Body of pancreas (tissue), 4 donors: Measurements from ENCODE around the gene LRRFIP1. TPM values are rescaled to one million over a fixed set of nuclear protein-coding genes. Genes with fewer than 3 reads are reported as not detected.

Source experiments
- ATAC-seq: fragments of 150-250 bp; one replicate; pipeline ENCODE4 v1.9.1; 2016
- DNase-seq, 4 donors: peaks; one replicate each; pipeline ENCODE4 v3.0.0-alpha.2; 2019
- H3K27ac ChIP-seq, 4 donors: fragments of 200-600 bp; sonication (generic); 1 replicate in 3 of 4; 2 replicates in 1 of 4; pipeline versions ENCODE4 v1.5.1 to v1.6.1; 2016 to 2019; ENCODE audit warnings: mild to moderate bottlenecking in 1 of 4, mixed read lengths in 1 of 4, moderate library complexity in 1 of 4
- H3K27me3 ChIP-seq, 2 donors: fragments of 200-600 bp; sonication (generic); one replicate each; pipeline ENCODE4 v1.6.0; 2016; ENCODE audit warnings: mild to moderate bottlenecking in 1 of 2
- H3K36me3 ChIP-seq, 2 donors: fragments of 200-600 bp; sonication (generic); replicated peaks in 1 of 2; 2 replicates each; pipeline ENCODE4 v1.5.1; 2016; ENCODE audit warnings: low read depth in 2 of 2; ENCODE audit not compliant: insufficient read depth in 1 of 2
- H3K4me1 ChIP-seq: fragments of 200-600 bp; sonication (generic); one replicate; pipeline ENCODE4 v1.6.0; 2016
- H3K4me3 ChIP-seq, 2 donors: fragments of 200-600 bp; sonication (generic); 1 replicate in 1 of 2; 2 replicates in 1 of 2; pipeline ENCODE4 v1.5.1; 2016 to 2019
- H3K9me3 ChIP-seq, 3 donors: fragments of 200-600 bp; sonication (generic); 1 replicate in 2 of 3; 2 replicates in 1 of 3; pipeline ENCODE4 v1.5.1; 2016
- POLR2A ChIP-seq, 3 donors: fragments of 450-650 bp; IDR thresholded peaks; one replicate each; pipeline ENCODE4 v1.6.1; 2016; ENCODE audit warnings: antibody characterized with exemption in 3 of 3, mild to moderate bottlenecking in 2 of 3
- WGBS, 2 donors: methylation state at CpG; one replicate each; pipeline ENCODE4 v1.1.5; 2017; 5-methylcytosine and 5-hydroxymethylcytosine counted together
- intact Hi-C: fragments of 100-400 bp; cut with DNase I; formaldehyde crosslinking; loops from one replicate; pipeline ENCODE4 v1.15.1; 2023
- total RNA-seq, 2 donors: library from RNA; depleted of rRNA; stranded (reverse); fragments of >200 nt; gene quantifications; one replicate each; pipeline ENCODE4 v1.1.0, GENCODE V29; 2016
- TF ChIP-seq, protein P1 (sequence below), 7 experiments: fragments of 450-650 bp in 4 of 7; fragments of 200-600 bp in 3 of 7; sonication (generic) in 3 of 7; IDR thresholded peaks; one replicate each; pipeline ENCODE4 v1.5.1; 2016 to 2019; ENCODE audit warnings: antibody characterized with exemption in 7 of 7

The LRRFIP1 gene
- total RNA-seq, 2 donors from 2014 or later = 49.8 to 57.1 TPM

DNA sequence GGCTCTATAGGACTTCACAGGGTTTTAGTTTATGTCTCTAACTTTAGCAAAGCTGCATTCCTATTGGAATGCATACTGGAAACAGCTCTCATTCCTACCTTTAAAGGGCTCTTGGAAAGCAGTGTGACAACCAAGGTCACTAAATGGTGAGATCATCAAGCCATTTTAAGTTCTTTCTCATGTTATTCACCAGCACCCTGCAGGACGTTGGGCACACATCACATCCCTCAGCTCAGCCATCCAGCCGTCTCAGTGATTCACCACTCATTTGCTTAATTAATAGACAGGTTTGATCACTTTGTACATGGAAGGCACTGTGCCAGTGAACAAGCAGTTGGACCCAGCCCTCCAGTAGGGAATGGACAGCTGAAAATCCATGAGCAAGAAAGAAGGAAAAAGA, 139.0 kb downstream of the LRRFIP1 start:
- intact Hi-C loops = no loop called here
- DNase-seq (no peak), ATAC-seq (peak; percentile 62)
- Histone ChIP-seq H3K9me3 (no peaks in the 10 kb centered on the region), H3K27ac (no peak overlapping the region), H3K27me3 (no peaks in the 10 kb centered on the region), H3K4me1 (no peaks in the 10 kb centered on the region), H3K36me3 (peaks cover 0 to 12% of the 10 kb centered on the region in 2 donors), H3K4me3 (no peak overlapping the region)
- no peak for TF ChIP-seq POLR2A (IDR thresholded peaks at IDR 0.05)
- TF ChIP-seq, protein P1, sequence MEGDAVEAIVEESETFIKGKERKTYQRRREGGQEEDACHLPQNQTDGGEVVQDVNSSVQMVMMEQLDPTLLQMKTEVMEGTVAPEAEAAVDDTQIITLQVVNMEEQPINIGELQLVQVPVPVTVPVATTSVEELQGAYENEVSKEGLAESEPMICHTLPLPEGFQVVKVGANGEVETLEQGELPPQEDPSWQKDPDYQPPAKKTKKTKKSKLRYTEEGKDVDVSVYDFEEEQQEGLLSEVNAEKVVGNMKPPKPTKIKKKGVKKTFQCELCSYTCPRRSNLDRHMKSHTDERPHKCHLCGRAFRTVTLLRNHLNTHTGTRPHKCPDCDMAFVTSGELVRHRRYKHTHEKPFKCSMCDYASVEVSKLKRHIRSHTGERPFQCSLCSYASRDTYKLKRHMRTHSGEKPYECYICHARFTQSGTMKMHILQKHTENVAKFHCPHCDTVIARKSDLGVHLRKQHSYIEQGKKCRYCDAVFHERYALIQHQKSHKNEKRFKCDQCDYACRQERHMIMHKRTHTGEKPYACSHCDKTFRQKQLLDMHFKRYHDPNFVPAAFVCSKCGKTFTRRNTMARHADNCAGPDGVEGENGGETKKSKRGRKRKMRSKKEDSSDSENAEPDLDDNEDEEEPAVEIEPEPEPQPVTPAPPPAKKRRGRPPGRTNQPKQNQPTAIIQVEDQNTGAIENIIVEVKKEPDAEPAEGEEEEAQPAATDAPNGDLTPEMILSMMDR (IDR thresholded peaks at IDR 0.05) = no peak
- WGBS, 2 donors = 40 to 47% methylated on average over 2 of the region's 2 CpGs

DNA sequence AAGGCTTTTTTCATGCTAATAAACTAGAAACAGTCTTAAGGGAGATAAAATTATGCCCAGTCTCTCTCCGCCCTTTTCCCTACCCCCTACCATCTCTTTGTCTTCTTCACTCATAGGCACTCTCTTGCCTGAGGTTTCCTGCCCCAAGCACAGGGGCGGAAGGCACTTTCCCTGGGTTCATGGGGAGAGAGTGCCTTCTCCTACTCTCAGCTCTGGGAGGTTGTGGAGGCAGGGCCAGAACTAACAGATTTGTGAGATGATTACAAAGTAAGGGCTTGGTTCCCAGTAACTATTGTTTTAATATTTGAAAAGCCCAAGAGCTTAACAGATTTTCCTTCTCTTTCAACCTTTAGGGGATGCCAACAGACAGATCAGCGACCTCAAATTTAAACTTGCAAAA, 145.1 kb downstream of the LRRFIP1 start:
- no peaks in the 10 kb centered on the region for H3K4me1 ChIP-seq
- no peak overlapping the region for H3K4me3 ChIP-seq
- TF ChIP-seq, protein P1 (IDR thresholded peaks at IDR 0.05) = no peak
- TF ChIP-seq POLR2A (IDR thresholded peaks at IDR 0.05) = no peak
- intact Hi-C loops = no loop called here
- WGBS, 2 donors = 85 to 87% methylated on average over 3 of the region's 3 CpGs
- ATAC-seq (no peak), DNase-seq (no peak)
- peaks cover 0 to 4% of the 10 kb centered on the region in 2 donors for H3K36me3 ChIP-seq
- no peak overlapping the region for H3K27ac ChIP-seq
- H3K27me3 ChIP-seq = no peaks in the 10 kb centered on the region
- no peaks in the 10 kb centered on the region for H3K9me3 ChIP-seq

DNA sequence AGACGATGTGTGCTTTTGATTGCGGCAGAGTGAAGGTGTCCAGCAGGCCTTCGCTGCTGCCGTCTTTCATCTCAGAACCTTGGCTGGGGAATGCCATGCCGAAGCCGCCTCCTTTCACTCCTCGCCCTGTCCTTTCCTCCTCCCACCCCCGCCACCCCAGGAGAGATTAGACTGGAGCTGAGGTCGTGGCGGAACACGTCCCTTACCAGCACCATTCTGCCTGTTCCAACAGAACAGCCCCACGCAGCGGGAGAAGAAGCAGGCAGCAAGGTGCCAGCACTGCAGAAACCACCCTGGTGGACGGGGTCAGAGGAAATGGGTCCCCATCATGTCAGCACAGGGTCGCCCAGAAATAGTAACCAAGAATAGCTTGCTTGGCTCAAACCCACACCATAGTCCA, 146.4 kb downstream of the LRRFIP1 start:
- no peak for TF ChIP-seq POLR2A (IDR thresholded peaks at IDR 0.05)
- TF ChIP-seq, protein P1 (IDR thresholded peaks at IDR 0.05) = no peak
- Histone ChIP-seq H3K27ac (no peak overlapping the region), H3K36me3 (peaks cover 0 to 8% of the 10 kb centered on the region in 2 donors), H3K4me3 (no peak overlapping the region), H3K9me3 (no peaks in the 10 kb centered on the region), H3K4me1 (no peaks in the 10 kb centered on the region), H3K27me3 (no peaks in the 10 kb centered on the region)
- intact Hi-C loops = no loop called here
- DNase-seq (no peak), ATAC-seq (no peak)
- 92 to 97% methylated on average over 15 of the region's 15 CpGs for WGBS, 2 donors

DNA sequence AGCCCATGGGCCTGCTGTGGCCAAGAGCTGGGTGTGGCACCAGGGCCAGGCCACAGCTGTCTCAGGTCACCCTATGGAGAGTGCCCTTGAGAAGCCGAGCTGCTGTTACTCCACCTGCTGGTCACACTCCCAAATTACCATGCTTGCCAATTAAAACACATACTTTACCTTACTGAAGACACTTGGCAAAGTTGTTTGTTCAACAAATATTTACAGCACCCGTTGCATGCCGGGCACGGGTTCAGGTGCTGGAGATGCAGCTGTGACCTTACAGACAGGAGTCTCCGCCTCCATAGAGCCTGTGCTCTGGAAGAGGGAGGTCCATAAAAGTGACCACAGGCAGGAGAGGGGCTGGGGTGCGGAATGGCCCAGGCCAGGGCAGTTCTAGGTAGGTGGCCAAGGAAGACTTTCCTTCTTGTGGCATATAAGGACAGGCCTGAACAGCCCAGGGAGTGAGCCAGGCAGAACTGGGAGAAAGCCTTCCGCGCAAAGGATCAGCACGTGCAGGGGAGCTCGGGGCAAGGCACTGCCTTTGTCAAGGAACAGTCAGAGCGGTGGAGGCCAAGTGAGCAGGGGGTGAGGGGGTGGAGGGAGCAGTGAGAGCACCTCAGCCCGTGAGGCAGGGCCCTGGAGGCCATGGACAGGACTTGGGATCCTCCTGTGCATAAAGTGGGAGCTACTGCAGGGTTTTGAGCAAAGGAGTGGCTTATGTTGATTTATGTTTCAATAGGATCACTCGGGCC, 147.6 kb downstream of the LRRFIP1 start:
- peak; percentile 62 to 68 (median 64) for DNase-seq
- no peak overlapping the region for H3K27ac ChIP-seq
- H3K36me3 ChIP-seq = peaks cover 0 to 7% of the 10 kb centered on the region in 2 donors
- 63 to 79% methylated on average over 10 to 13 of the region's 13 CpGs for WGBS, 2 donors
- intact Hi-C loops = no loop called here
- no peak overlapping the region for H3K4me3 ChIP-seq
- no peaks in the 10 kb centered on the region for H3K9me3 ChIP-seq
- H3K4me1 ChIP-seq = no peaks in the 10 kb centered on the region
- no peak for TF ChIP-seq POLR2A (IDR thresholded peaks at IDR 0.05)
- TF ChIP-seq, protein P1 (IDR thresholded peaks at IDR 0.05) = peak; percentile 23 to 68 (median 57)
- ATAC-seq = peak; percentile 79
- no peaks in the 10 kb centered on the region for H3K27me3 ChIP-seq

DNA sequence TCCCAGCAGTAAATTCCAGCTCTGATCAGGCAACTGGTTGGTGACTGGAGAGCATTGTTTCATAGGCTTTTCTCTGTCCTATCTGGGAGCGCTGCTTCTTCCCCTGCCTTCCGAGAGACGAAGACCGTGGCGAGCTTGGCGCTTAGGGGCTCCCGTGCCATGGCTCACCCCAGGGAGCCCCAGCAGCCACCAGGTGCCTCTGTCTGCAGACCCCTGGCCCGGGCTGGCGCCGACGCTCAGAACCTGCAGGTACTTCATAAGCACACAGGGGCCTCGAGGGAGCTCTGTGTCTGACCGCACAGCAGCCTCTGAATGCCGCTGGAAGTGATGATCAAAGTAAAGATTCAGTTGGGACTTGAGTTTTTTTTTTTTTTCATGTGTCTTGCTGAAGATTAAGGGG, 152.1 kb downstream of the LRRFIP1 start:
- Histone ChIP-seq H3K4me1 (no peaks in the 10 kb centered on the region), H3K36me3 (peaks cover 6 to 10% of the 10 kb centered on the region in 2 donors), H3K27me3 (no peaks in the 10 kb centered on the region), H3K9me3 (no peaks in the 10 kb centered on the region), H3K4me3 (no peak overlapping the region), H3K27ac (no peak overlapping the region)
- TF ChIP-seq POLR2A (IDR thresholded peaks at IDR 0.05) = no peak
- TF ChIP-seq, protein P1 (IDR thresholded peaks at IDR 0.05) = no peak
- intact Hi-C loops = no loop called here
- DNase-seq = no peak
- no peak for ATAC-seq
- WGBS, 2 donors = 99% methylated on average over 14 of the region's 14 CpGs
